HG03280 (cell line): ENCODE results near the gene TSPAN14.

Source experiments
- ATAC-seq: cut with Tn5 transposase; IDR thresholded peaks from one replicate; pipeline ENCODE4 v1.9.1; 2021; ENCODE audit warnings: mild to moderate bottlenecking, moderate library complexity; ENCODE audit not compliant: unreplicated experiment

TSPAN14 gene

DNA sequence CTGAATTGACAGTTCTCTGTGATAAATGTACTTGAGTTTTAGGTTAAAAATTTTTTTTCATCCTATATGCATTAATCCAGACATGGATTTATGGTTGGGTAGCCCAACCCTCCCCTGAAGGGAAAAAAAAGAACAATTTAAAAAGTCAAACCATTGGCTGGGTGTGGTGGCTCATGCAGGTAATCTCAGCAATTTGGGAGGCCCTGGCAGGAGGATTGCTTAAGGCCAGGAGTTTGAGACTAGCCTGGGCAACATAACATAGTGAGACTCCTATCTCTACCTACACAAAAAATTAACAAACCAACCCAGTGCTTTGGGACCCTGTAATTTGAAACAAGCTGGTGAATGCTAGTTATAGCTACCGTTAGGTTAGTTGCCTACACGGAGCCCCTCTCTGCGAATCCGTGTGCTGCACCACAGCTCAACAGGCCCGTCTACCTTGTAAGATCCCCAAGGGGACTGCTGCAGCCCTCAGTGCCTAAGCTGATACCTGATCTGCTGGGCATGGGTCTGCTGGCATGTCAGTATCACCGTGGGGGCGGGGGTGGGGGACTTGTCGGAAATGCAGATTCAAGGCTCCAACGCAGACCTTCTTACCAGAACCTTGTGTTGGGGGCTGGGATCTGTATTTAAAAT is 32.8 kb downstream of the TSPAN14 start:
- ATAC-seq = no peak

- no peak for ATAC-seq
These were observed 33.3 kb downstream of the TSPAN14 start for GRCh38 chr10:80487421-80487785.

DNA sequence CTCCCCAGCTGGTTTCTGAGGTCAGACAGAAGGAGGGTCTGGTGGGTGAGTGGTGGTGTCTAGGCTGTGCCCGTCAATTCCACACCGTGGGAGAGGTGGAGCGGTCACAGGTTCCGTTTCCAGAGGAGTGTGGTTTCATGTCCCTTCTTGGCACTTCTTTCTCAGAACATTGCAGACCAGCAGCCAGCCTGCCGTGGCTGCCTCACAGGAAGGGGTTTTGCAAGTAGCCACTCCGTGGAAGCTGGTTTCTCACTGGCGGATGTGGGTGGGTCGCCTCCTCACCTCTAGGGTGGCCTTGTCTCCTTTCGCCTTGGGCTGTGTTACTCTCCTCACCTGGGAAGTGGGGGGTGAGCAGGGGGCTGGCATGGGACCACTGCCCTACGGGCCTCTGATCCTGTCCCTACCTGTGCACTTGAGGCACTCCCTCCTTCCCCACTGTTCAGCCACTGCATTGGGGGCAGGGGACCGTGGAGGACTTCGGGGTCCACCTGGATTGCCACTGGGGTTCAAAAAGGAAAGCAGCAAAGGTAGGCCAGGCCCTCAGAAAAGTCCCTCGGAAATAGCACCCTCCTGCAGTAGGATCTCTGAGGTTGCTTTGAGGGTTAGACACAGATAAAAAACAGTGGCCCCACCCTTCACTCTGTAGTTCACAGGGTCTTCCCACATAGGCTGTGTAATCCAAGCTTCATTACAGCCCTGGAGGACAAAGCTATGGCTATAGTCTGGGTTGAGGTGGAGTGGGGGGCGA is 33.9 kb downstream of the TSPAN14 start:
- no peak for ATAC-seq

GRCh38 chr10:80488539-80489066 is 34.5 kb downstream of the TSPAN14 start:
- no peak for ATAC-seq

GRCh38 chr10:80489371-80490112 is 35.4 kb downstream of the TSPAN14 start:
- no peak for ATAC-seq

- no peak for ATAC-seq
These were observed 37.4 kb downstream of the TSPAN14 start for GRCh38 chr10:80491251-80492102.

- ATAC-seq = peak; percentile 15
These were observed 38.9 kb downstream of the TSPAN14 start for GRCh38 chr10:80492848-80493521.

GRCh38 chr10:80493522-80494051 is 39.5 kb downstream of the TSPAN14 start:
- peak; percentile 43 for ATAC-seq

- no peak for ATAC-seq
These were observed 42.6 kb downstream of the TSPAN14 start for GRCh38 chr10:80496555-80497172.

DNA sequence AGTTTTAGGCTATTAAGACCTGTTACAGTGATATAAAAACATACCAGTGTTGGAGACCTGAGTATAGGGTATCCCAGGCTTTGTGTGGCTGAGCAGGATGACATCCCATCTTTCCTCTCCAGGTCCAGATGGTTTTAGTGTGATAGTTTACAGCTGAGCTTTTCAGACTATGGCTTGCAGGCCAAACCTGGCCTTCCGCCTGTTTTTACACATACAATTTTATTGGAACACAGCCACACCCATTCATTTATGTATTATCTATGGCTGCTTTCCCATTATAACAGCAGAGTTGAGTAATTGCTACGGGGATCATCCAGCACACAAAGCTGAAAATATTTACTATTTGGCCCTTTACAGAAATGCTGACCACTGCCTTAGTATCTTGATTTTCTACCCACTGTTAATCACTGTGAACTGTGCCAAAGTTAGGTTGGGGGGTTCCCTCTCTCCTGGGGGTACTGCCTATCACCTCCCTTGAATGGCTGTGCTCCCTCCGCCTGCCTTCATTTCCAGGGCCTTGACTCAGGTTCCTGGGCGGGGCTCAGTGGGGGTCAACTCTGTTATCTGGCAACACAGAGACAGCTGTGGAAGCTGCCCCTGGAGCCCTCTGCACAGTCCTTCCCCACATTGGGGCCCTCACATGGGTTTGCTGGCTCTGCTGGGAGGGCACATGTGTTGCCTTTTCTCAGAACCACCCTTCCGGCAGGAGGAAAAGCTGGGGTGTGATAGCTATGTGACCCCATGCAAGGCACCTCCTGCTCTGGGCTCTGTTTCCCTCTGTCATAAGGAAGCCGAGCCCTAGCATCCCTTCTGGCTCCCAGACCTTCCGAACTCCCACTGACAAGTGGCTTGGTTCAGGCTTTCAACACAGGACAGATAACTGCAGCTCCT is 43.3 kb downstream of the TSPAN14 start:
- no peak for ATAC-seq

- no peak for ATAC-seq
These were observed 44.1 kb downstream of the TSPAN14 start for GRCh38 chr10:80498078-80498832.

GRCh38 chr10:80498833-80499741 is 45.0 kb downstream of the TSPAN14 start:
- no peak for ATAC-seq

- no peak for ATAC-seq
These were observed 46.7 kb downstream of the TSPAN14 start for GRCh38 chr10:80500572-80501380.

DNA sequence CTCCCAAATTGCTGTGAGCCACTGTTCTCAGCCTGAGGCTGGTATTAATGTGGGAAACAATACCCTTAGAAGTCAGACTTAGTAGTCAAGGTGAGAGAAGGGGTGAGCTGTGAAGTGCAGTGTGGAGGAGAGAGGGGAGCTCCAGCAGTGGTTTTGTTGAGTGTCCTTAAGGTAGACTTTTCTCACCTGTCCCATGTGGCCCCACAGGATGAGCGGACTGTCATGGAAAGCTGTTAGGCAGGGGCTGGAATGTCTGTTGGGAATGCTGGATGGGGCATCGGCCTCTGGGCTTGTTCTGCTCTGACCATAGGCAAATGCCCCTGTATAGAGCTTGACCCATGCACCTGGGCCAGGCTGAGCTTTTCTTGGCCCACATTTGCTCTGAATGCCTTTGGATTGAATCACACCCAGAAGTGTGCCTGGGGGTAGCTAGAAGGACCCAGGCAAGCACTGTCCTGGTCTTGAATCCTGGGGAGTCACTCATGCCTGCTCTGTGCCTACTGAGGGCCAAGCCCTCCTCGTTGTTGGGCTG is 47.3 kb downstream of the TSPAN14 start:
- no peak for ATAC-seq

- no peak for ATAC-seq
These were observed 47.9 kb downstream of the TSPAN14 start for GRCh38 chr10:80501913-80502521.
